ENCODE measurements around the gene ITGB5. TPM values are rescaled to one million over a fixed set of nuclear protein-coding genes. Genes with fewer than 3 reads are reported as not detected.

ITGB5 gene
- total RNA-seq, 2 experiments from 2014 or later: not detected

DNA sequence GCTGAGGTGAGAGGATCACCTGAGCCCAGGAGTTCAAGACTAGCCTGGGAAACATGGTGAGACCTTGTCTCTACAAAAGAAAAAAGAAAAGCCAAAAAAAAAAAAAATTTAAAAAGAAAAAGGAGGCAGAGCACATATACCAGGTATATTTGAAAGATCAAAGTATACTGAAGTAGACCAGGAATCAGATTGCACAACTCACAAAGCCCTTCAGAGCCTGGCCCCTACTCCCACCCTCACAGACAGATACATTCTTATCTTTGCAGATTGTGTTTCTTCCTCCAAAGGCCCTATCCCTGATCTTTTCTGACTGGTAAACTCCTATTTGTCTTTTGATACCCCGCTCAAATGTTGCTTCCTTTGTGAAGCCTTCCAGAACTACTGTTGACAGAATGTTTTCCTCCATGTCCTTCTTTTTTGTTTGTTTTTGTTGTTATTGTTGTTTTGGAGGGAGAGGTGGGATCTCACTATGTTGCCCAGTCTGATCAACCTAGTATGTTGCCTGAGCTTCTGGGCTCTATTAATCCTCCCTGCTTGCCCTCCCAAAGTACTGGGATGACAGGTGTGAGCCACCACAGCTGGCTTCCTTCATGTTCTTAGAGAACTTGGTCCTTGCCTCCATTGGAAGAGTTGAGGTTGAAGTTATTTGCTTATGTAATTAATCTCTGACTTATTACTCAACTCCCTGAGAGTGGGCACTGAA lies 9.8 kb upstream of the ITGB5 start:
- CTCF ChIA-PET (ENCODE audit: unreplicated experiment): interaction anchor here (0.6 kb wide), 1 partner anchor 19 kb away, joined by 3 read pairs; no protein-coding TSS in a partner anchor
- Histone ChIP-seq H3K4me3 (ENCODE audit: low read depth, low read length, poor library complexity, severe bottlenecking) (no peak overlapping the region), H3K4me1 (ENCODE audit: insufficient read depth, low read length, poor library complexity, severe bottlenecking) (no peaks in the 10 kb centered on the region), H4K20me1 (ENCODE audit: insufficient read depth, low read length) (no peaks in the 10 kb centered on the region), H3K79me2 (ENCODE audit: insufficient read depth, low read depth, low read length) (no peaks in the 10 kb centered on the region), H3K27ac (ENCODE audit: low read depth, low read length, poor library complexity, severe bottlenecking) (no peak overlapping the region), H3K9me2 (ENCODE audit: insufficient read depth, low read length) (no peaks in the 10 kb centered on the region), H3K36me3 (ENCODE audit: insufficient read depth, low read length) (no peaks in the 10 kb centered on the region), H3K9me3 (ENCODE audit: low read length) (no peaks in the 10 kb centered on the region), H2AFZ (ENCODE audit: low read length) (no peak overlapping the region), H3K4me2 (ENCODE audit: low read length) (no peak overlapping the region)
- intact Hi-C loops (cut with micrococcal nuclease; ENCODE audit: unreplicated experiment): no loop called here
- no TSS peak for BruUV-seq (replicated peaks)
- POLR2A ChIA-PET: interaction anchor here (0.7 kb wide), 2 partner anchors 51 to 174 kb away, joined by 3 read pairs; no protein-coding TSS in a partner anchor
- TF ChIP-seq, protein P1, sequence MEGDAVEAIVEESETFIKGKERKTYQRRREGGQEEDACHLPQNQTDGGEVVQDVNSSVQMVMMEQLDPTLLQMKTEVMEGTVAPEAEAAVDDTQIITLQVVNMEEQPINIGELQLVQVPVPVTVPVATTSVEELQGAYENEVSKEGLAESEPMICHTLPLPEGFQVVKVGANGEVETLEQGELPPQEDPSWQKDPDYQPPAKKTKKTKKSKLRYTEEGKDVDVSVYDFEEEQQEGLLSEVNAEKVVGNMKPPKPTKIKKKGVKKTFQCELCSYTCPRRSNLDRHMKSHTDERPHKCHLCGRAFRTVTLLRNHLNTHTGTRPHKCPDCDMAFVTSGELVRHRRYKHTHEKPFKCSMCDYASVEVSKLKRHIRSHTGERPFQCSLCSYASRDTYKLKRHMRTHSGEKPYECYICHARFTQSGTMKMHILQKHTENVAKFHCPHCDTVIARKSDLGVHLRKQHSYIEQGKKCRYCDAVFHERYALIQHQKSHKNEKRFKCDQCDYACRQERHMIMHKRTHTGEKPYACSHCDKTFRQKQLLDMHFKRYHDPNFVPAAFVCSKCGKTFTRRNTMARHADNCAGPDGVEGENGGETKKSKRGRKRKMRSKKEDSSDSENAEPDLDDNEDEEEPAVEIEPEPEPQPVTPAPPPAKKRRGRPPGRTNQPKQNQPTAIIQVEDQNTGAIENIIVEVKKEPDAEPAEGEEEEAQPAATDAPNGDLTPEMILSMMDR (conservative IDR thresholded peaks at IDR 0.05; ENCODE audit: low read length): no peak
- TF ChIP-seq EZH2phosphoT487 (IDR thresholded peaks at IDR 0.05; ENCODE audit: borderline replicate concordance, low read depth, low read length): no peak
- DNase-seq (ENCODE audit: low spot score): no peak

DNA sequence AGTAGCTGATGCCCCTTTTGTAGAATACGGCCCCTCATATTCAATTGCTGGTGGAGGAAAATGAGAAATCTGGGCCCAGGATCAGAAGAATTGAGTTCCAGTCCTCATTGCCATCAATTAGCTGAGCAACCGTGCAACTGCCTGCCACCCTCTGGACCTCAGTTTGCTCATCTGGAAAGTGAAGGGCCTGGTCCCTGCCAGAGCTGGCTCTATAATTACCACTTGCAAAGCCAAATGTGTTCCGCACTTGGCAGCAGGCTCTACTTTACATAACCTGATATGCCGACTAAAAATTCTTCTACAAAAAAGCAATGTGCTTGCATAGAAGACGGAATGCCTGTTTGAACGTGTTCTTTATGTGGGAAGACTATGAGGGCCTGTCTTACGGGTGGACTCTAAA lies 8.6 kb upstream of the ITGB5 start:
- Histone ChIP-seq H3K79me2 (ENCODE audit: insufficient read depth, low read depth, low read length) (no peaks in the 10 kb centered on the region), H3K27ac (ENCODE audit: low read depth, low read length, poor library complexity, severe bottlenecking) (no peak overlapping the region), H3K9me2 (ENCODE audit: insufficient read depth, low read length) (no peaks in the 10 kb centered on the region), H3K4me1 (ENCODE audit: insufficient read depth, low read length, poor library complexity, severe bottlenecking) (no peaks in the 10 kb centered on the region), H3K4me2 (ENCODE audit: low read length) (no peak overlapping the region), H3K36me3 (ENCODE audit: insufficient read depth, low read length) (no peaks in the 10 kb centered on the region), H3K4me3 (ENCODE audit: low read depth, low read length, poor library complexity, severe bottlenecking) (no peak overlapping the region), H4K20me1 (ENCODE audit: insufficient read depth, low read length) (no peaks in the 10 kb centered on the region), H3K9me3 (ENCODE audit: low read length) (no peaks in the 10 kb centered on the region), H2AFZ (ENCODE audit: low read length) (no peak overlapping the region)
- no peak for DNase-seq (ENCODE audit: low spot score)
- TF ChIP-seq, protein P1 (conservative IDR thresholded peaks at IDR 0.05; ENCODE audit: low read length): no peak
- TF ChIP-seq EZH2phosphoT487 (IDR thresholded peaks at IDR 0.05; ENCODE audit: borderline replicate concordance, low read depth, low read length): no peak
- POLR2A ChIA-PET: no interaction called here
- CTCF ChIA-PET (ENCODE audit: unreplicated experiment): no interaction called here
- BruUV-seq (replicated peaks): no TSS peak
- intact Hi-C loops (cut with micrococcal nuclease; ENCODE audit: unreplicated experiment): no loop called here

DNA sequence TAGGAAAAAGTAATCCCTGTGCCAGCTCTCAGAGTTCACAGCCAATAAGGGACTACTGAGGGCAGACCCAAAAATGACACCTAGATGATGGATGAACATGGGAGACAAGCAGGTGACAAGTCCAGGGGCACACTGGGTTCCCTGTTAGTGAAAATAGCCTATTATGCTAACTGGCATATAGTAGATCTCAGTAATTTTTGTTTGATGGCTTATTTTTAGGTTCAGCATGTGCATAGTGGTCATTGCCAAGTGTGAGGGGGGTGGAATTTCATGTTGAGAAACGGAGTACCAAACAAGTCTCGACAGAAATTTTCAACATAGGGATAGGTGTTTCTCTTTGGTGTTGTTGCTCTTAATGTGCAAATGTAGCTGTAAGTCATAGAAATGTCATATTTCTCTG lies 6.4 kb upstream of the ITGB5 start:
- POLR2A ChIA-PET: no interaction called here
- TF ChIP-seq, protein P1 (conservative IDR thresholded peaks at IDR 0.05; ENCODE audit: low read length): no peak
- TF ChIP-seq EZH2phosphoT487 (IDR thresholded peaks at IDR 0.05; ENCODE audit: borderline replicate concordance, low read depth, low read length): no peak
- intact Hi-C loops (cut with micrococcal nuclease; ENCODE audit: unreplicated experiment): no loop called here
- H3K4me2 ChIP-seq (ENCODE audit: low read length): no peak overlapping the region
- no peaks in the 10 kb centered on the region for H3K79me2 ChIP-seq (ENCODE audit: insufficient read depth, low read depth, low read length)
- H4K20me1 ChIP-seq (ENCODE audit: insufficient read depth, low read length): no peaks in the 10 kb centered on the region
- no TSS peak for BruUV-seq (replicated peaks)
- no peak overlapping the region for H2AFZ ChIP-seq (ENCODE audit: low read length)
- H3K27ac ChIP-seq (ENCODE audit: low read depth, low read length, poor library complexity, severe bottlenecking): no peak overlapping the region
- no peaks in the 10 kb centered on the region for H3K4me1 ChIP-seq (ENCODE audit: insufficient read depth, low read length, poor library complexity, severe bottlenecking)
- H3K9me2 ChIP-seq (ENCODE audit: insufficient read depth, low read length): no peaks in the 10 kb centered on the region
- no peak overlapping the region for H3K4me3 ChIP-seq (ENCODE audit: low read depth, low read length, poor library complexity, severe bottlenecking)
- H3K36me3 ChIP-seq (ENCODE audit: insufficient read depth, low read length): no peaks in the 10 kb centered on the region
- CTCF ChIA-PET (ENCODE audit: unreplicated experiment): no interaction called here
- no peak for DNase-seq (ENCODE audit: low spot score)
- no peaks in the 10 kb centered on the region for H3K9me3 ChIP-seq (ENCODE audit: low read length)
